Mucosa of rectum (tissue), 2 donors: Measurements from ENCODE around the gene SHISA4.
A peak's percentile ranks its signal among the peaks of the same experiment; 100 is the strongest.

Experiments used
- H3K27ac ChIP-seq, 2 donors: one replicate each; pipeline ENCODE4 v1.7.0; 2013; ENCODE audit warnings: inconsistent platforms in 2 of 2, low read depth in 2 of 2, low read length in 2 of 2
- H3K27me3 ChIP-seq, 2 donors: one replicate each; pipeline ENCODE4 v1.7.0; 2013; ENCODE audit warnings: low read length in 2 of 2; ENCODE audit not compliant: control insufficient read depth in 2 of 2, insufficient read depth in 2 of 2
- H3K36me3 ChIP-seq, 2 donors: one replicate each; pipeline ENCODE4 v1.7.0; 2013; ENCODE audit warnings: low read length in 2 of 2; ENCODE audit not compliant: control insufficient read depth in 2 of 2, insufficient read depth in 2 of 2
- H3K4me1 ChIP-seq, 2 donors: one replicate each; pipeline ENCODE4 v1.7.0; 2013; ENCODE audit warnings: low read length in 2 of 2, mild to moderate bottlenecking in 1 of 2; ENCODE audit not compliant: control insufficient read depth in 2 of 2, insufficient read depth in 2 of 2
- H3K4me3 ChIP-seq, 2 donors: one replicate each; pipeline ENCODE4 v1.7.0; 2013; ENCODE audit warnings: low read length in 2 of 2
- H3K9ac ChIP-seq, 2 donors: one replicate each; pipeline ENCODE4 v1.7.0; 2013; ENCODE audit warnings: low read length in 2 of 2, low read depth in 1 of 2, mild to moderate bottlenecking in 1 of 2
- H3K9me3 ChIP-seq, 2 donors: one replicate each; pipeline ENCODE4 v1.7.0; 2013; ENCODE audit warnings: low read length in 2 of 2; ENCODE audit not compliant: control insufficient read depth in 2 of 2
- donor health status: healthy.
- donor health status: Normal muscosa, but diverticular disease.

SHISA4 gene

GRCh38 chr1:201925301-201925567 lies 36.5 kb downstream of the SHISA4 start:
- no peaks in the 10 kb centered on the region for H3K4me1 ChIP-seq
- no peak overlapping the region for H3K9ac ChIP-seq
- H3K36me3 ChIP-seq: no peaks in the 10 kb centered on the region
- no peak overlapping the region for H3K4me3 ChIP-seq
- no peaks in the 10 kb centered on the region for H3K9me3 ChIP-seq
- H3K27ac ChIP-seq: no peak overlapping the region
- H3K27me3 ChIP-seq: no peaks in the 10 kb centered on the region

GRCh38 chr1:201925981-201926645 lies 37.4 kb downstream of the SHISA4 start:
- no peaks in the 10 kb centered on the region for H3K27me3 ChIP-seq
- no peaks in the 10 kb centered on the region for H3K36me3 ChIP-seq
- H3K9ac ChIP-seq: no peak overlapping the region

GRCh38 chr1:201928266-201928665 lies 39.6 kb downstream of the SHISA4 start:
- no peaks in the 10 kb centered on the region for H3K36me3 ChIP-seq
- no peaks in the 10 kb centered on the region for H3K27me3 ChIP-seq
- no peak overlapping the region for H3K9ac ChIP-seq
- H3K4me1 ChIP-seq: no peaks in the 10 kb centered on the region
- no peaks in the 10 kb centered on the region for H3K9me3 ChIP-seq
- H3K4me3 ChIP-seq: no peak overlapping the region
- H3K27ac ChIP-seq: no peak overlapping the region

More at GRCh38 chr1:201925981-201926645, 37.4 kb downstream of the SHISA4 start:
- Histone ChIP-seq H3K4me3 (no peak overlapping the region), H3K4me1 (no peaks in the 10 kb centered on the region), H3K9me3 (no peaks in the 10 kb centered on the region), H3K27ac (peak overlapping the region; percentile 15 to 28)

- Histone ChIP-seq H3K9me3 (no peaks in the 10 kb centered on the region), H3K27ac (no peak overlapping the region), H3K4me1 (no peaks in the 10 kb centered on the region), H3K9ac (no peak overlapping the region), H3K36me3 (no peaks in the 10 kb centered on the region), H3K4me3 (no peak overlapping the region), H3K27me3 (no peaks in the 10 kb centered on the region)
Observed at GRCh38 chr1:201930137-201930536, 41.4 kb downstream of the SHISA4 start.

- H3K36me3 ChIP-seq: no peaks in the 10 kb centered on the region
- H3K27me3 ChIP-seq: no peaks in the 10 kb centered on the region
- no peak overlapping the region for H3K9ac ChIP-seq
- no peak overlapping the region for H3K4me3 ChIP-seq
- H3K4me1 ChIP-seq: no peaks in the 10 kb centered on the region
- no peaks in the 10 kb centered on the region for H3K9me3 ChIP-seq
- no peak overlapping the region for H3K27ac ChIP-seq
Observed at GRCh38 chr1:201930803-201931202, 42.1 kb downstream of the SHISA4 start.

- H3K9ac ChIP-seq: no peak overlapping the region
- no peak overlapping the region for H3K4me3 ChIP-seq
- no peaks in the 10 kb centered on the region for H3K9me3 ChIP-seq
- H3K27ac ChIP-seq: no peak overlapping the region
- no peaks in the 10 kb centered on the region for H3K36me3 ChIP-seq
- no peaks in the 10 kb centered on the region for H3K27me3 ChIP-seq
- no peaks in the 10 kb centered on the region for H3K4me1 ChIP-seq
Observed at GRCh38 chr1:201933840-201934430, 45.2 kb downstream of the SHISA4 start.

- Histone ChIP-seq H3K27me3 (no peaks in the 10 kb centered on the region), H3K27ac (peak overlapping the region; percentile 68 to 69), H3K36me3 (no peaks in the 10 kb centered on the region), H3K4me3 (no peak overlapping the region), H3K9me3 (no peaks in the 10 kb centered on the region), H3K9ac (no peak overlapping the region), H3K4me1 (no peaks in the 10 kb centered on the region)
Observed at GRCh38 chr1:201937624-201938213, 49.0 kb downstream of the SHISA4 start.

- peak overlapping the region; percentile 68 to 69 for H3K27ac ChIP-seq
- no peaks in the 10 kb centered on the region for H3K9me3 ChIP-seq
- no peaks in the 10 kb centered on the region for H3K36me3 ChIP-seq
- no peaks in the 10 kb centered on the region for H3K27me3 ChIP-seq
- H3K4me3 ChIP-seq: no peak overlapping the region
- peak overlapping the region in 1 of 2 donors; percentile 47 for H3K9ac ChIP-seq
- no peaks in the 10 kb centered on the region for H3K4me1 ChIP-seq
Observed at GRCh38 chr1:201938440-201939035, 49.8 kb downstream of the SHISA4 start.

GRCh38 chr1:201939148-201939547 lies 50.5 kb downstream of the SHISA4 start:
- H3K9me3 ChIP-seq: no peaks in the 10 kb centered on the region
- peak overlapping the region in 1 of 2 donors; percentile 17 for H3K9ac ChIP-seq
- peaks cover 0 to 3% of the 10 kb centered on the region in 2 donors for H3K27me3 ChIP-seq
- no peaks in the 10 kb centered on the region for H3K36me3 ChIP-seq
- H3K4me1 ChIP-seq: no peaks in the 10 kb centered on the region
- H3K4me3 ChIP-seq: peak overlapping the region in 1 of 2 donors; percentile 9
- peak overlapping the region; percentile 38 to 68 for H3K27ac ChIP-seq

- peak overlapping the region in 1 of 2 donors; percentile 17 for H3K9ac ChIP-seq
- H3K4me1 ChIP-seq: no peaks in the 10 kb centered on the region
- peak overlapping the region; percentile 38 to 68 for H3K27ac ChIP-seq
- peaks cover under 1 to 5% of the 10 kb centered on the region in 2 donors for H3K27me3 ChIP-seq
- H3K36me3 ChIP-seq: no peaks in the 10 kb centered on the region
- no peaks in the 10 kb centered on the region for H3K9me3 ChIP-seq
- H3K4me3 ChIP-seq: peak overlapping the region in 1 of 2 donors; percentile 9
Observed at GRCh38 chr1:201939574-201939973, 50.9 kb downstream of the SHISA4 start.
